GM23338 (cell line): ENCODE measurements around the gene SCAPER.

Source experiments
- CTCF ChIP-seq, 2 experiments: fragments of 200-600 bp in 1 of 2; sonication (generic) in 1 of 2; conservative IDR thresholded peaks; 2 replicates each; pipeline versions ENCODE4 v1.5.1 to v1.6.1; 2016 to 2017; ENCODE audit warnings: antibody characterized with exemption in 2 of 2, low read depth in 2 of 2, mild to moderate bottlenecking in 2 of 2, moderate library complexity in 1 of 2
- ETS1 ChIP-seq: IDR thresholded peaks from 2 replicates; pipeline ENCODE4 v1.6.1; 2016; ENCODE audit warnings: antibody characterized with exemption
- EZH2 ChIP-seq: fragments of 200-600 bp; sonication (generic); IDR thresholded peaks from one replicate; pipeline ENCODE4 v1.8.0; 2017; ENCODE audit warnings: antibody characterized with exemption, mild to moderate bottlenecking, low read depth; ENCODE audit not compliant: unreplicated experiment
- EZH2phosphoT487 ChIP-seq: fragments of 200-600 bp; sonication (generic); IDR thresholded peaks from one replicate; pipeline ENCODE4 v1.8.1; 2018; ENCODE audit warnings: antibody characterized with exemption; ENCODE audit not compliant: unreplicated experiment
- JUNB ChIP-seq: IDR thresholded peaks from one replicate; pipeline ENCODE4 v1.6.1; 2016; ENCODE audit warnings: antibody characterized with exemption; ENCODE audit not compliant: unreplicated experiment
- POLR2AphosphoS5 ChIP-seq: IDR thresholded peaks from 2 replicates; pipeline ENCODE4 v1.6.1; 2016; ENCODE audit warnings: antibody characterized with exemption, low read depth
- REST ChIP-seq: IDR thresholded peaks from one replicate; pipeline ENCODE4 v1.6.1; 2018; ENCODE audit warnings: antibody characterized with exemption; ENCODE audit not compliant: unreplicated experiment
- STAT1 ChIP-seq: IDR thresholded peaks from one replicate; pipeline ENCODE4 v1.6.1; 2016; ENCODE audit warnings: antibody characterized with exemption; ENCODE audit not compliant: unreplicated experiment

GRCh38 chr15:76342058-76342381 lies 563.1 kb downstream of the SCAPER start:
- no peak for TF ChIP-seq CTCF (conservative IDR thresholded peaks at IDR 0.05; ENCODE audit: low read depth in 2 of 2)
- no peak for TF ChIP-seq REST
- TF ChIP-seq POLR2AphosphoS5: no peak
- TF ChIP-seq EZH2: no peak
- TF ChIP-seq STAT1: no peak
- peak; percentile 43 for TF ChIP-seq EZH2phosphoT487
- TF ChIP-seq ETS1: no peak
- no peak for TF ChIP-seq JUNB
